Subcutaneous adipose tissue (tissue), 4 donors: ENCODE measurements around the gene MS4A4A. TPM values are rescaled to one million over a fixed set of nuclear protein-coding genes. Genes with fewer than 3 reads are reported as not detected.

ENCODE experiments used
- total RNA-seq, 4 donors: library from RNA; depleted of rRNA; stranded (reverse); fragments of >200 nt; gene quantifications; one replicate each; pipeline ENCODE4 v1.1.0, GENCODE V29; 2016
- TF ChIP-seq, protein P1 (sequence below): fragments of 450-650 bp; IDR thresholded peaks from one replicate; pipeline ENCODE4 v1.5.1; 2016; ENCODE audit warnings: low read depth, mild to moderate bottlenecking, control low read depth, antibody characterized with exemption, moderate library complexity

MS4A4A gene
- total RNA-seq, 4 donors from 2014 or later = 46.7 to 372 (median 159) TPM

DNA sequence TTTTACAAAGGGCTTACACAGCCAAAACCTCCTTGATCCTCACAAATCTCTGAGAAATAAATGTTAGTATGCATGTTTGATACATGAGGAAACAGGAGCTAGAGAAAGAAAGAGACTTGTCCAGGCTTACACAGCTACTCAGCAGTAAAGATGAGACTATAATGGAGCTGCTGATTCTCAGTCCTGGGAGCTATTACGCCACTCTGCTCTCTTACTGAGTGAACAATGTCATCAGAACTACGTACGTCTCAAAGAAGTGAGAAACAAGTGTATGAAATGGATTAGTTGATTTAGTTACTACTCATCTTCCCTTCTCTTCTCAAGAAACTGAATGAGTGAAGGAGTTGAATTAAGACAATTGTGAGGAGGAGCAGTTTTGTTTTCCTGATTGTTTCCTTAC lies 58.9 kb downstream of the MS4A4A start:
- TF ChIP-seq, protein P1, sequence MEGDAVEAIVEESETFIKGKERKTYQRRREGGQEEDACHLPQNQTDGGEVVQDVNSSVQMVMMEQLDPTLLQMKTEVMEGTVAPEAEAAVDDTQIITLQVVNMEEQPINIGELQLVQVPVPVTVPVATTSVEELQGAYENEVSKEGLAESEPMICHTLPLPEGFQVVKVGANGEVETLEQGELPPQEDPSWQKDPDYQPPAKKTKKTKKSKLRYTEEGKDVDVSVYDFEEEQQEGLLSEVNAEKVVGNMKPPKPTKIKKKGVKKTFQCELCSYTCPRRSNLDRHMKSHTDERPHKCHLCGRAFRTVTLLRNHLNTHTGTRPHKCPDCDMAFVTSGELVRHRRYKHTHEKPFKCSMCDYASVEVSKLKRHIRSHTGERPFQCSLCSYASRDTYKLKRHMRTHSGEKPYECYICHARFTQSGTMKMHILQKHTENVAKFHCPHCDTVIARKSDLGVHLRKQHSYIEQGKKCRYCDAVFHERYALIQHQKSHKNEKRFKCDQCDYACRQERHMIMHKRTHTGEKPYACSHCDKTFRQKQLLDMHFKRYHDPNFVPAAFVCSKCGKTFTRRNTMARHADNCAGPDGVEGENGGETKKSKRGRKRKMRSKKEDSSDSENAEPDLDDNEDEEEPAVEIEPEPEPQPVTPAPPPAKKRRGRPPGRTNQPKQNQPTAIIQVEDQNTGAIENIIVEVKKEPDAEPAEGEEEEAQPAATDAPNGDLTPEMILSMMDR = no peak

DNA sequence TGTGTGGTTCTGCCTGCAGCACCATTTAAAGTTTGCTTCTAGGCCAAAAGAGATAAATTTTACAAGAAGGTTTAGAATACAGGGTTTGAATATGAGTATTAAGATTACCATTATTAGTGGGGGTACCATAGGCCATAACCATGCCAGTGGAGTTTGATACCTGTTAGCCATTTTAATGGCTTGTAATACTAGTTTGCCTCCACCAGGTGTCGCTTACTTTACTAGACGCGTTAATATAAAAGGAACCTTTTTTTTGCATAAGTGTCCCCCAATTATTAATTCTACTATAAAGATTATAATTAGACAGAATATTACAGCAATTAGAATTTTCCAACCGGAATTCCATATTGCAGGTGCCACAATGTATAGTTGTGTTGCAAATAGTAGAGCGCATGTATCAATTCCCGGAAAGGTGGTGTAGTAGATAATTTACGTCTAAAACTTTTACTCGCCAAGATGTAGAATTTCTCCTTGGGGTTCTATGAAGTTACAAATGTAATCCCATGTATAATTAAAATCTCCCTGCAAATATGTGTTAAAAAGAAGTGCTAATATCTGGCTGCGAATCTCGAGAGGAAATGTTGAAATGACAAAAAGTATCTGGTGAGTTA lies 62.7 kb downstream of the MS4A4A start:
- TF ChIP-seq, protein P1 = no peak

DNA sequence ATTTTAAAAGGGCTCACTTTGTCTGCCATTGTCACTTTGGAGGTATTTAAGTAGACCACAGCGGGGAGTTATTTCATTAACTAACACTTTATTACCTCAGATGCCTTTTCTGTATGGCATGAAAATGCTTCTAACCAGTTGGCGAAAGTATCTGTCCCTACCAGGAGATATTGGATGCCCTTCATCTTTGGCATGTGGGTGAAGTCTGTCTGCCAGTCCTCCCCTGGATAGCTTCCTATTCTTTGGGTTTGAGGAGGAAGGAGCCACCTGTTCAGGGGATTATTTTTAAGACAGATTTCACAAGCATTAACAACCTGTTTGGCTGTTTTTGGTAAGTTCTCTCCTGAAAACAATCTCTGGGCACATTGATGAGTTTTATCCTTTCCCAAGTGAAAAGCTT lies 63.7 kb downstream of the MS4A4A start:
- TF ChIP-seq, protein P1 = no peak

DNA sequence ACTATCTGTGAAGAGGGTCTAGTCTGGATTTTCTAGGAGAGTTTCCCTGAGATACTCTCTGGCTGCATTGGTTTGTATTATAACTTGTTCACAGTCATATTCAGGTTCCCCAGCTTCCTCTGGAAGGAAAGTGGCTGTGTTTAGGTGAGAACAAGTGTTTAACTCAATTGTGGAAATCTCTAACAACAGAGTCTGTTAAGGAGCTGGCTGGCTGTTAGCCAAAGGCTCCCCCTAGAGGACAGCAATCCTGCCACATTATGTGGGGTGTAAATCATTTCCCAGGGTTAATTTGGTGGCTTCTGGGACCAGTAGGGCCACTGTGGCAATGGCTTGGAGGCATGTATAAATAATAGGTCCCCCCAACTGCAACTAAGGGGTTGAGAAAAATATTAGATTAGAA lies 65.0 kb downstream of the MS4A4A start:
- TF ChIP-seq, protein P1 = no peak

DNA sequence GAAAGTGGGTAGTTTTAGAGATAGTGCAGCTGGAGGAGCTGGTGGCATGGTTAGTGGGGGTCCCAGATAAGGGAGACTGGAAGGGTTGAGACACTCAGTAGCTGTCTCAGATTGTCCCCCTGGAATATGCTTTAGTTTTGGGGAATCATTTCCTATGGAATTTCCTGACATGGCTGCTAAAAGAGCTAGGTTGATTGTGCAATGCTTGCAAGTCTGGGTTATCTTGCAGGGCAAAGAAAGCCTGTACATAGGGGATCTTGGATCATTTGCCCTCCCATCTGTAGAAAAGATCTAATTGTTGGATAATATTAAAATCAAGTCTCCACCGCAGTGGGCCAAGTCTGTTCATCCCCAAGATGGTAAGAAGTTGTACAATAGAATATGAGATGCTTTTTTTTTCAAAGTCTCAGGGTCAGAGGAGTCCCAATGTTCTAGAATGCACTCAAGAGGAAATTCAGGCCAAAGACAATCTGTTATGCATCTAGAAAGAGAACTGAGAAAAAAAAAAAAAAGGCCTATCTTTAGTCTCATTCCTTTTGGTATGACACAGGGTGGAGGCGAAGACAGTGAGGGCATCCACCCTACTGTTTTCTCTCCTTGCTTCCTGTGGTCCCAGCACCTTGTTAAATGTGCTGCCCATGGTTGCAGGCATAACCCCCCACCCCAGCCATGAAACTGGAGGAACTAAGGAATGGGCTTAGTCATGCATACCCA lies 66.8 kb downstream of the MS4A4A start:
- TF ChIP-seq, protein P1 = no peak

DNA sequence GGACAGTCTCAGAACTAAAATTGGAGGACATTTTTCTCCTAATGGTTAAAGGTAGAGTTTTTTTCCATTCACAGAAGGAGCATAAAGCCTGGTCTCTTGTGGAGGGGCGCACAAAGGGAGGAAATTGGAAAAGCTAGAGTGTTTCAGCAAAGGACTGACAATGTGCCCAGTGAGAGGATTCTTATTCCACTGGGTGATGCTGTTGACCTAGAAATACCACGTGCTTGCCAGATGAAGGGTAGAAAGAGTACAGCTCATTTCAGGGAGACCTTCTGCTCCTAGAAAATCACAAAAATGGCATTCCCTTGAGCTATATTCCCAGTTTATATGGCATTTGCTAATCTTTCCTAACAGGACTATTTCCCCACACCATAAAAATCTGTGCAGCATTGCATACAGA lies 67.7 kb downstream of the MS4A4A start:
- TF ChIP-seq, protein P1 = no peak

DNA sequence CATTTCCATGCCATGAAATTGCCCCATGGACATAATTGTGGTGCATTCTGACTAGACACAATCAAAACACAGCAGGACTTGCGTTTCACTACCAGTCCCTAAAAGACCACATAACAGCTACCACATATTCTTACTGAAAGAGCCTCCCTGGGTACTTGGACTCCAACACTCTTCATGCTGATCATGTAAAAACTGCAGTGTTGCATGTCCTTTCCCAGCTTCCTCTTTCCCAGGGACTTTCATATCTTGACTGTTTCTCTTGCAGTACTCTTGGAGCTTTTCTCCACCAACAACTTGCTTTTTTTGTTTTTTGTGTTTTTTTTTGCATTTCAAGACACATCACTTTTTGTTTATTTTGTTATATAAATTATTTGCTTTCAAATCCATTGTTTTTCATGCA lies 69.5 kb downstream of the MS4A4A start:
- TF ChIP-seq, protein P1 = no peak
